GF-D8 (cell line): ENCODE measurements around the gene TBC1D24.
"Not testable (repeated sequence)": the region's sequence is repeated elsewhere in the genome, so short reads cannot be mapped to it uniquely, and the experiment has no call there.

Experiments used
- DNase-seq: peaks from one replicate; lab custom pipeline; 2025; lab: John Stamatoyannopoulos, UW

TBC1D24 gene

DNA sequence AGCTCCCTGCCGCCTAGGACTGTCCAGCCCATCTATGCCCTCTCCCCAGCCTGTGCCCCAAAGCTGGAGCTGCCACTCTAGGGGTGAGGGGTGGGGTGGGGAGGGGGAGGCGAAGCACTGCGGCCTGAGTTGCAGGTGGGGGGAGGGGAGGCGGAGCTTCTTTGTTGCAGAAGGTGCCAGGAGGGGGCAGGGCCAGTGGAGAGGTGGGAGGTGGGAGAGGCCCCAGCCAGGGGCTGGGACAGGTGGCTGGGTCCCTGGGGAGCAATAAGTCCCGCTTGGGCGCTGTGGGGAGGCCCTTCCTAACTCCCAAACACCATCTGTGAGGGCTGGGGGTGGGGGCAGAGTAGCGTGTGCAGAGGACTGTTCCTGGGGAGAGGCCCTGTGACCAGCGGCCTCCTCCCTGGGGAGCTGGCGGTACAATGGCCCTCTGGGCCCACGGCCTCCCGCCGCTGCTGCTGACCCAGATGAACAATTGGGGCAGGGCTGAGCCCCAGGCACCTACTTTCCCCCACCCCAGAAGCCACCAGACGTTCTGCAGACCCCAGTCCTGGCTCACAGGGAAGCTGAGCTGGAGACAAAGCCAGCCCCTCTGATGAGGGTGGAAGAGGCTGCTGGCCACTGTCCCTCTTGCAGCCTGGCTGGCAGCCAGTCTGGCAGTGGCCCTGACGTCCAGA, 6.1 kb upstream of the TBC1D24 start:
- DNase-seq: peak; percentile 84

- DNase-seq: no peak
Measured at GRCh38 chr16:2469399-2470233, 5.3 kb upstream of the TBC1D24 start.

DNA sequence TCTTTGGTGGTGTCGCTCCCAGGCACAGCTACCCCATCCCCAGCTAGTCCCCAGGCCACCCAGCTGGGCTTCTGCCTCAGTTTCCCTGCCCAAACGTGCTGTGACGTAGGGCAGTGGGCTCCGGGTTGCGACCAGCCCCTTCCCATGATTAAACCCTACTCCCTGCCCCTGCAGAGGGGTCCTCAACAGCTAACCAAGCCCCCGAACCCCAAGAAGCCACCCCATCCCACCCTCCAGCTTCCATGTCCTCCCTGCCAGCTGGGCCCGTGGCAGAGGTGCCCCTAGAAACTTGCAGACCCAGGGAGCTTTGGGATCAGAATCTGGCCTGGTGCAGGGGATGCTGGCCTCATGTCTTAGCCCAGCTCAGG, 4.7 kb upstream of the TBC1D24 start:
- DNase-seq: no peak

- no peak for DNase-seq
Measured at GRCh38 chr16:2470603-2471015, 4.3 kb upstream of the TBC1D24 start.

GRCh38 chr16:2471016-2471652, 3.8 kb upstream of the TBC1D24 start, which contains the start of gene NTN3:
Gene NTN3 (plus strand): TSS chr16:2471297. CDS start chr16:2471702, 405 bp downstream.
- no peak for DNase-seq

DNA sequence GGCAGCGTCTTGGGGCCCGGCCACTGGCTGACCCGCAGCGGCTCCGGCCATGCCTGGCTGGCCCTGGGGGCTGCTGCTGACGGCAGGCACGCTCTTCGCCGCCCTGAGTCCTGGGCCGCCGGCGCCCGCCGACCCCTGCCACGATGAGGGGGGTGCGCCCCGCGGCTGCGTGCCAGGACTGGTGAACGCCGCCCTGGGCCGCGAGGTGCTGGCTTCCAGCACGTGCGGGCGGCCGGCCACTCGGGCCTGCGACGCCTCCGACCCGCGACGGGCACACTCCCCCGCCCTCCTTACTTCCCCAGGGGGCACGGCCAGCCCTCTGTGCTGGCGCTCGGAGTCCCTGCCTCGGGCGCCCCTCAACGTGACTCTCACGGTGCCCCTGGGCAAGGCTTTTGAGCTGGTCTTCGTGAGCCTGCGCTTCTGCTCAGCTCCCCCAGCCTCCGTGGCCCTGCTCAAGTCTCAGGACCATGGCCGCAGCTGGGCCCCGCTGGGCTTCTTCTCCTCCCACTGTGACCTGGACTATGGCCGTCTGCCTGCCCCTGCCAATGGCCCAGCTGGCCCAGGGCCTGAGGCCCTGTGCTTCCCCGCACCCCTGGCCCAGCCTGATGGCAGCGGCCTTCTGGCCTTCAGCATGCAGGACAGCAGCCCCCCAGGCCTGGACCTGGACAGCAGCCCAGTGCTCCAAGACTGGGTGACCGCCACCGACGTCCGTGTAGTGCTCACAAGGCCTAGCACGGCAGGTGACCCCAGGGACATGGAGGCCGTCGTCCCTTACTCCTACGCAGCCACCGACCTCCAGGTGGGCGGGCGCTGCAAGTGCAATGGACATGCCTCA, 3.1 kb upstream of the TBC1D24 start:
- no peak for DNase-seq

- no peak for DNase-seq
Measured at GRCh38 chr16:2472488-2472864, 2.5 kb upstream of the TBC1D24 start.

DNA sequence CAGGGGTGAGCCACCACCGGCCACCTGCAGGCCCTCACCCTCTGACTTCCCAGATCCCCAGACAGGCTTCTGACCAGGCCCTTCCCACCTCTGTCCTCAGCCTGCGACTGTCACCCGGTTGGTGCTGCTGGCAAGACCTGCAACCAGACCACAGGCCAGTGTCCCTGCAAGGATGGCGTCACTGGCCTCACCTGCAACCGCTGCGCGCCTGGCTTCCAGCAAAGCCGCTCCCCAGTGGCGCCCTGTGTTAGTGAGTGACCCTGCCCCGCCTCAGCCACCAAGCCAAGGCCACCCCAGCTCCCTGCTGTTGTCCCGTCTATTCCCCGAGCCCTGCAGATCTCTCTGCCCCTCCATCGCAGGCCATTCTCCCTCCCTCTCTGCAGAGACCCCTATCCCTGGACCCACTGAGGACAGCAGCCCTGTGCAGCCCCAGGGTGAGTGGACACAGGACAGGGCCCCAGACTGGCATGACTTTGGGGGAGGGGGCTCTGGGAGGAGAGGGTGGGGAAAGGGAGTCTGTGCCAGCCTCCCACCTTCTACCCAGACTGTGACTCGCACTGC, 2.0 kb upstream of the TBC1D24 start:
- DNase-seq: no peak

- no peak for DNase-seq
Measured at GRCh38 chr16:2473446-2473926, 1.4 kb upstream of the TBC1D24 start.

DNA sequence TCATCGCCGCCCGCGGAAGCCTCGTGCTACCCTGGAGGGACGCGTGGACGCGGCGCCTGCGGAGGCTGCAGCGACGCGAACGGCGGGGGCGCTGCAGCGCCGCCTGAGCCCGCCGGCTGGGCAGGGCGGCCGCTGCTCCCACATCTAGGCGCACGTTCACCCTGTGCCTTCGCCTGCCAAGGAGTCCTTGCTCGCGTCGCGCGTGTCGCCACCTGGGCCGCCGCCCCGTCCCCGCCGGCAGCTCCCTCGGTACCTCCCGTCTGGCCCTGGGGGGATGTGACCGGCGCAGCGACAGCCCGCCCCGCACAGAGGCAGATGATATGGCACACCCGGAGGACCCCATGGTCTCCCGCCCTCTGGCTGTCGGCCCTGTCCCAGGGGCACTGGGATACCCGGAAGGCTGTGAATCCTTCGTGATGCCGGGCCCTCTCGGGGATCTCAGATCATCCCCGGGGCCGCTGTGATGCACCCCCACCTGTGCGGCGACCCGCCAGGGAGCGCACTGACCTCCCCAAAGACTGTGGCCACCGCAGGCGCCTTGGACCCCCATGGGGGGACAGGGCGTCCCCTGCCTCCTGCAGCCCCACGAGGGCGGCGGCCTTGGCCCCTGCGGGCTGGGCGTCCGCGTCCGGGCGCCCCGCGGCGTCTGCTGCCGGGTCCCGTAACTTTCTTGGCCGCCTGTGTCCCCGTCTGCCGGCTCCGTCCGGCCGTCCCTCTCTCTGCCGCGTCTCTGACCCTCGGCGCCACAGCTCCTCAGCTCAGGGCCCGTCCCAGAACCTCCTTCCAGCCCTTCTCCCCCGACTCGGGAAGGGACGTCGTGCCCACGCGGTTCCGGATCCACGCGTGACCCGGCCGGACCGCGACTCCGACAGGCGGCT, 689 bp upstream of the TBC1D24 start:
- no peak for DNase-seq

DNA sequence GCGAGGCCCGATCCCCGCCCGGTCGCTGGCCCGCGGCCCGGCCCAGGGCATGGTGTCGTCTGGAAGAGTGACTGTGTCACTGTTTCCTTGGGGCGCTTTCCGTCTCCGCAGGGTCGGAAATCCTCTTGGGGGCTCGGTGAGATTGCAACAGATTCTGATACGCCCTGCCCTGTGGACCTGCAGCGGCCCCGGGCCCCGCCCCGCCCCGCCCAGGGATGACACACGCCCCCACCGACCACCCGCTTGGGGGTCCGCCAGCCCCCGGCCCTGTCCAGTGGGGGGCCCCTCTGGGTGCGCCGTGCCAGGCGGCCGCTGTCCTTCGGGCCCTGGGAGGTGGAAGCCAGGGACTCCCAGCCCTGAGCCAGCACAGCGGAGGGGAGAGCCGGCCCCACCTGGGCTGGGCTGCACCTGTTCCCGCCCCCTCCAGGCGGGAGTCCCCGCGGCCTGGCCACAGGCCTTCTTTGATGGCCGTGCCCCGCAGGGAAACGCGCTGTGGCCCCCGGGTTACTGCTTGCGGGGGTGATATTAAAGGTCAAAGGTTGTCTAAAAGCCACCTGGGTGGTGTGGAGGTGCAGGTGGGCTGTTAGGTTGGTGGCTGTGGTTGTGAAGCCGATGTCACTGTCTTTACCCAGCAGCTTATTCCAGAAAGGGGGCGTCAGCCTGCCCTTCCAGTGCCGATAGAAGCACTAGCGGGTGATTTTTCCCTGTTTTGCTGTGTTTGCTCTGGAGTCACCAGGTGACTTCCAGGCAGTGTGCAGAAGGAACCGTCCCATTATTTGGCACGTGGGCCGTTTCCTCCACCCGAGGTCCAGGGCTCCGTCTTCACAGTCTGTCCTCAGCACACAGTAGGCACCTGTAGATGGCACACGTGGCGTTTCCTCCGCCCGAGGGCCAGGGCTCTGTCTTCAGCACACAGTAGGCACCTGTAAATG, 752 bp downstream of the TBC1D24 start:
- no peak for DNase-seq

DNA sequence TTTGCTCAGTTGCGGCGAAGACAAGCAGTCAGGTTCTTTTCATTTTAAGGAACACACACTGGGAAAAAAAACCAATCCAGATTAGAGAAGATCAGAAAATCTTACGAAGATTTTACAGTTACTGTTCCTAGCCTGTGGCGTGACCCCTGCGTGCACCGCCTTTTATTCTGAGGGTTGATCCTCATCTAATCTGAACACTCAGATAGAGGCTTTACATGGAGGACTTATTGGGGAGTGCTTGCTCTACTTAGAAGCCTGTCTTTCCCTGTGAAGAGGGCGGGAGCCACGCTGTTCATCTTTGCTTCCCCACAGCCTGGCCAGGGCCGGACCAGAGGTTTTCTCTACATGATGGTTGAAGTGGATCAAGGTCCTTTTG, 1.4 kb downstream of the TBC1D24 start:
- no peak for DNase-seq

DNA sequence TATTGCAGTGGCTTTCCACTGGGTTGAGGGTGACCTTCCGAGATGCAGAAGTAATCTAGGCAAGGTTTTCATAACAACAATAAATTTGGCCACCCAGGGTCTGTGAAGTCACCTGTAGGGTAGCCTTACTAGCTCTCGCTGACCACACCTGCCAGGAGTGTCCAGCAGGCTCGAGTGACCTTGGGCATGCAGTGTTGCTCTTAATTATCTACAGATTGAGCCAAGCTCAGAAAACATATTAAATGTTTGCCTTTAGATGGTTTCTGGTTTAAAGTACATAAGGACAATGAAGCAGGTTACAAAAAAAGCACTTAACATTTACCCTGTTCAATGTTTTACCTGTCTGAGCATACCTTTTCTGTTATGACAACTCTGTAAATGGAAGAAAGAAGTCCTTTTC, 1.8 kb downstream of the TBC1D24 start:
- no peak for DNase-seq

GRCh38 chr16:2477327-2477726, 2.4 kb downstream of the TBC1D24 start:
- DNase-seq: no peak

DNA sequence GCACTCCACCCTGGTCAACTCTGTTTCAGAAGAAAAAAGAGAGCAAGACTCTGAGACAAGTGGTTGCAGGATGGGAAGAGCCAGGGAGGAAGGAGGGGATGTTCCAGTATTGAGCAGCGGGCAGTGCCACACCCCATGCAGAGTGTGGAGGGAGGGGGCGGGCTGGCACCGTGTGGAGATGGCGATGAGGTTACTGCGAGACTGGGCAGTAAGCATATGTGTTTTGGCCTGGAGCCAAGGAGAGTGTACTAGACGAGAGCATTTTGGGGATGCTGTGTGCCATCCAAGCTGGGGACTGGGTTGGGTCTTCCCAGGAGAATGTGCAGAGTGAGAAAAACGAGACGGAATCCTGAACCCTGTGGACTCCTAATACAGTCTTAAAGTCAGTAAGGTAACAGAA, 3.4 kb downstream of the TBC1D24 start:
- no peak for DNase-seq

GRCh38 chr16:2479996-2480395, 5.1 kb downstream of the TBC1D24 start:
- not testable (repeated sequence) for DNase-seq

GRCh38 chr16:2480948-2481347, 6.0 kb downstream of the TBC1D24 start:
- DNase-seq: no peak

- DNase-seq: no peak
Measured at GRCh38 chr16:2481676-2482075, 6.7 kb downstream of the TBC1D24 start.

- no peak for DNase-seq
Measured at GRCh38 chr16:2482249-2482648, 7.3 kb downstream of the TBC1D24 start.
